HFF-Myc (cell line): ENCODE data around the gene SEC23A.
"Not testable (repeated sequence)": the region's sequence is repeated elsewhere in the genome, so short reads cannot be mapped to it uniquely, and the experiment has no call there.

Experiments used
- DNase-seq: peaks from one replicate; pipeline ENCODE4 v3.0.0-alpha.2; 2011; ENCODE audit warnings: low read depth; ENCODE audit errors: extremely low read depth
- H3K4me3 ChIP-seq: replicated peaks from 2 replicates; pipeline ENCODE4 v1.5.1; 2011; ENCODE audit warnings: low read depth, mild to moderate bottlenecking, control low read depth, low read length
- TF ChIP-seq, protein P1 (sequence below): IDR thresholded peaks from 2 replicates; pipeline ENCODE4 v1.5.1; 2012; ENCODE audit warnings: mild to moderate bottlenecking, low read depth, low read length, control low read depth; ENCODE audit errors: missing control alignments

SEC23A gene

GRCh38 chr14:39087493-39087892, 15.5 kb downstream of the SEC23A start:
- no peak for DNase-seq
- H3K4me3 ChIP-seq, result no peak overlapping the region
- TF ChIP-seq, protein P1, sequence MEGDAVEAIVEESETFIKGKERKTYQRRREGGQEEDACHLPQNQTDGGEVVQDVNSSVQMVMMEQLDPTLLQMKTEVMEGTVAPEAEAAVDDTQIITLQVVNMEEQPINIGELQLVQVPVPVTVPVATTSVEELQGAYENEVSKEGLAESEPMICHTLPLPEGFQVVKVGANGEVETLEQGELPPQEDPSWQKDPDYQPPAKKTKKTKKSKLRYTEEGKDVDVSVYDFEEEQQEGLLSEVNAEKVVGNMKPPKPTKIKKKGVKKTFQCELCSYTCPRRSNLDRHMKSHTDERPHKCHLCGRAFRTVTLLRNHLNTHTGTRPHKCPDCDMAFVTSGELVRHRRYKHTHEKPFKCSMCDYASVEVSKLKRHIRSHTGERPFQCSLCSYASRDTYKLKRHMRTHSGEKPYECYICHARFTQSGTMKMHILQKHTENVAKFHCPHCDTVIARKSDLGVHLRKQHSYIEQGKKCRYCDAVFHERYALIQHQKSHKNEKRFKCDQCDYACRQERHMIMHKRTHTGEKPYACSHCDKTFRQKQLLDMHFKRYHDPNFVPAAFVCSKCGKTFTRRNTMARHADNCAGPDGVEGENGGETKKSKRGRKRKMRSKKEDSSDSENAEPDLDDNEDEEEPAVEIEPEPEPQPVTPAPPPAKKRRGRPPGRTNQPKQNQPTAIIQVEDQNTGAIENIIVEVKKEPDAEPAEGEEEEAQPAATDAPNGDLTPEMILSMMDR, result no peak

- no peak for DNase-seq
- no peak overlapping the region for H3K4me3 ChIP-seq
- TF ChIP-seq, protein P1, result no peak
Measured at GRCh38 chr14:39085933-39086332, 17.1 kb downstream of the SEC23A start.

DNA sequence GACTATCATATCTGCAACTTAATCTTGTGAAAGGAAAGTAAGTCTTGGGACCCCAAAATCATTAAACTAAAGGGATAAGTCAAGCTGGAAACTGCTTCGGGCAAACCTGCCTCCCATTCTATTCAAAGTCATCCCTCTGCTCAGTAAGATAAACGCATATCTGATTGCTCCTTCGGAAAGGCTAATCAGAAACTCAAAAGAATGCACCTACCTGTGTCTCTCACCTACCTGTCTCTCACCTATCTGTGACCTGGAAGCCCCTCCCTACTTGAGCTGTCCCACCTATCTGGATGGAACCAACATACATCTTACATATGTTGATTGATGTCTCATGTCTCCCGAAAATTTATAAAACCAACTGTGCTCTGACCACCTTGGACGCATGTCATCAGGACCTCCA, 19.9 kb downstream of the SEC23A start:
- TF ChIP-seq, protein P1, result no peak
- no peak overlapping the region for H3K4me3 ChIP-seq
- no peak for DNase-seq

GRCh38 chr14:39080886-39081285, 22.1 kb downstream of the SEC23A start:
- TF ChIP-seq, protein P1, result no peak
- no peak overlapping the region for H3K4me3 ChIP-seq
- no peak for DNase-seq

GRCh38 chr14:39071096-39071495, 31.9 kb downstream of the SEC23A start:
- no peak overlapping the region for H3K4me3 ChIP-seq
- no peak for DNase-seq
- TF ChIP-seq, protein P1, result no peak

GRCh38 chr14:39069923-39070322, 33.1 kb downstream of the SEC23A start:
- no peak overlapping the region for H3K4me3 ChIP-seq
- TF ChIP-seq, protein P1, result no peak
- DNase-seq, result no peak

DNA sequence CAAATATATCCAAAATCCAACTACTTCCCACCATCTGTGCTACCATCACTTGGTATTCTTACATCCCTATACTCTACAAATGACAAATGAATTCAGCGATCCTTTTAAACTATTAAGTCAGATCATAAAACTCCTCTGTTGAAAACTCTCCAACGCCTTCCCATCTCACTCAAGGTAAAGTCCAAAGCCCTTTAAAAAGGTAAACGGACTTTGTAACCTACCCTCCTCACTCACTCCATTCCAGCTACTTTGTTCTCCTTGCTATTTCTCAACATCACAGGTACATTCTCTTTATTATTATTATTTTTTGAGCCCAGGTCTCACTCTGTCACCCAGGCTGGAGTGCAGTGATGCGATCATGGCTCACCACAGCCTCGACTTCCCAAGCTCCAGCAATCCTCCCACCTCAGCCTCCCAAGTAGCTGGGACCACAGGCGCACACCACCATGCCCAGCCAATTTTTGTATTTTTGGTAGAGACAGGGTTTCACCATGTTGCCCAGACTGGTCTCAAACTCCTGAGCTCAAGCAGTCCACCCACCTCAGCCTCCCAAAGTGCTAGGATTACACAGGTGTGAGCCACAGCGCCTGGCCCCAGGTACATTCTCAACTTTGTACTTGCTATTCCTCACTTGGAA, 33.7 kb downstream of the SEC23A start:
- DNase-seq, H3K4me3 ChIP-seq: not testable (repeated sequence)
